NCI-H1930 (cell line): ENCODE results near the gene NBPF1.
"Not testable (repeated sequence)": the region's sequence is repeated elsewhere in the genome, so short reads cannot be mapped to it uniquely, and the experiment has no call there.

Source experiments
- DNase-seq, 2 experiments: peaks; one replicate each; lab custom pipeline; 2025; lab: John Stamatoyannopoulos, UW

NBPF1 gene

GRCh38 chr1:16512624-16513411 is 100.5 kb downstream of the NBPF1 start:
- not testable (repeated sequence) for DNase-seq
